NCI-H146 (cell line): ENCODE data around the gene SLC12A2.

Experiments used
- DNase-seq: peaks from one replicate; lab custom pipeline; 2025; lab: John Stamatoyannopoulos, UW

Gene SLC12A2

DNA sequence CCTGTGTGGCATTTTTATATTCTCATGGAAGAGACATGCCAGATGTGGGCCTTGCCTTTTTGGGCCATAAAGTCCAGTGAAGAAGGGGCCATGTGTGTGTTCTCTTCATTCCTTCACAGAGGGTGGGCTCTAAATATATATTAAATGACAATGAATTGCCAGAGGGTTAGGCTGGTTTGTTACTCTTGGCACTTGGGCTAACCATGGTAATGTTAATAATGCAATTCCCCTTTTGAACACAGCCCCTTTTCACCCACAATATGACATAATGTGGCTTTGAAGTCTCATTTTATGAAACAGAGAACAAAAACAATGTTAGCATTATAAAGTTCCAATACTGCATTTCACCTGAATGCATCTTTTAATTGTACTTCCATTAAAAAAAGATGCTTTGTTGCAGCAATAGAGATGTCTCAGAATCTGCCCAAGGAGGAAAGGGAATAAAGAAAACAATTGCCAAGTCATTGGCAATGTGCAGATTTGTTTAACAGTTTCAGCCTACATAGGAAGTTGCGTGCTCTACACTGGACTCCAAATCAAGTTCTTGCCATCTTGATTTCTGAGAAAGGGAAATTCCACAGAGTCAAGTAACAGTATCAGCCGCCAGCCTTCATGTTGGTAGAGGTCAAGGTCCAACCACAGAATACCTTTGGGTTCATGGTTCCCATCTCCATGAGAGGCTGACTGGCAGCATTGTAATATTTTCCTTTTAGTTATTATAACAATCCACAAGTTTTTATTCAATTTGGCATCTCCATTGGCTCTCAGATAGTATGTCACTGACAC, 141.9 kb downstream of the SLC12A2 start:
- DNase-seq, result no peak

GRCh38 chr5:128228008-128228407, 144.4 kb downstream of the SLC12A2 start:
- no peak for DNase-seq

GRCh38 chr5:128228521-128228920, 145.0 kb downstream of the SLC12A2 start:
- no peak for DNase-seq

- DNase-seq, result no peak
Measured at GRCh38 chr5:128234928-128235641, 151.5 kb downstream of the SLC12A2 start.

- DNase-seq, result no peak
Measured at GRCh38 chr5:128236334-128236733, 152.8 kb downstream of the SLC12A2 start.

GRCh38 chr5:128237000-128237399, 153.4 kb downstream of the SLC12A2 start:
- DNase-seq, result no peak

GRCh38 chr5:128237546-128237945, 154.0 kb downstream of the SLC12A2 start:
- no peak for DNase-seq
